ENCODE data around the gene COL8A1.
"Not testable (repeated sequence)": the region's sequence is repeated elsewhere in the genome, so short reads cannot be mapped to it uniquely, and the experiment has no call there.

The COL8A1 gene

DNA sequence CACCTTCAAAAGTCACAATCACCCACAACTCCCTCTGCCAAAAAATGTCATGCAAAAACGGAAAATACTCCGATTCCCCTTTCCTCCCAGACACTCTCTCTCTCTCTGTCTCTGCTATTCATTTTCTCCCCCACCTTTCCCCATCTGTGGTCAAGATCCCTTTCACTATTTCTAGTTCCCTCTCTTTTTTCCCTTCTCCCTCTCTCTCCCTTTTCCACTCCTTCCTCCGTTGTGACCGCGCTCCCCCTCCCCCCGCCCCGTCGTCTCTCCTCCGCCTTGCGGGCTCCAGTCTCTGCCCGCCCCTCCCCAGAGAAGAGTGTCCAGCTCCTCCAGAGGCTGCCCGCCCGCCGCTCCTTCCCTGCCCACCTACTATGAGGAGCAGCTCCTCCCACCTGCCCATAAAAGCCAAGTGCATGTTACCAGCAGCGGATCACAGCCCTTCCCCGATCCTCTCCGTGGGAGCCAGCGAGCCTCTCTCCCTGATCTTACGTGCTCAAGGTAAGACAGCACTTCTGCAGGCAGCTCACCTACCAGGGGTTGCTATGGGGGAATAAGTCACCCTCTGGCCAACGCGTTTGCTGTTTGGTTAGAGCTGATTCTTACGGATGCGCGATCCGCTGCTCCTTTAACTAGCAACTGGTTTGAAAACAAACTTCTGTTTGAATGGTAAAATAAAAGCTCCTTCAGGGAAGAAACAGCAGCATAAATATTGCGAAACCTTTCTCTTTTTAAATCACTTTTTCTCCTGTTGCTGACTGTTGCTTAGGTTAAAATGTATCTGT lies at the start of gene COL8A1:
COL8A1 (plus strand) TSS at position 428 of the 782 bp plus-strand sequence. CDS start 152,089 bp downstream, outside the sequence.
- DNase-seq: no peak

DNA sequence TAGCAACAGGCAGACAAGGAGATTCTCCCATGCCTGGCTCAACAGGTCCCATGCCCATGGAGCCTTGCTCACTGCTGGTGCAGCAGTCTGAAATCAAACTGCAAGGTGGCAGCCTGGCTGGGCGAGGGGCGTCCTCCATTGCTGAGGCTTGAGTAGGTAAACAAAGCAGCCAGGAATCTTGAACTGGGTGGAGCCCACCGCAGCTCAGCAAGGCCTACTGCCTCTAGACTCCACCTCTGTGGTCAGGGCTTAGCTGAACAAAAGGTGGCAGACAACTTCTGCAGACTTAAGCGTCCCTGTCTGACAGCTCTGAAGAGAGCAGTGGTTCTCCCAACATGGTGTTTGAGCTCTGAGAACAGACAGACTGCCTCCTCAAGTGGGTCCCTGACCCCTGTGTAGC lies 49.2 kb upstream of the COL8A1 start:
- DNase-seq: not testable (repeated sequence)

DNA sequence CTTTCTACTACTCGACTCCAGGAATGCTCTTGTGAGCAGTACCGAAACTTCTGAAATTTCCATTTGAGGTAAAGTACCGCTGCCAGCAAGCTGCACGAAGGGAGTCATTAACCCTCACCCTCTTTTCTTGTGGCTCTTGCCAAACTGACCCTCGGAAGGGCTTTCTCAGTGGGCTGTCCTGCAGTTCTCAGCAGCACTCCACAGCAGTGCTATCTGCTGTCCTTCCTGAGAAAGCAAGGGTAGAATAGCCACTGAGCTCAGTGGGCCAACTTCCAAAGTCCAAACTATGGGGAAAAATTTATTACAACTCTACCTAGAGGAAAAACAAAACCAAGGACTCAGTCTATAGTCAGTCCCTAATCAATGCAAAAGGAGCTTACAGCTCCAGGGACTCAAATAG lies 38.5 kb upstream of the COL8A1 start:
- DNase-seq: no peak

DNA sequence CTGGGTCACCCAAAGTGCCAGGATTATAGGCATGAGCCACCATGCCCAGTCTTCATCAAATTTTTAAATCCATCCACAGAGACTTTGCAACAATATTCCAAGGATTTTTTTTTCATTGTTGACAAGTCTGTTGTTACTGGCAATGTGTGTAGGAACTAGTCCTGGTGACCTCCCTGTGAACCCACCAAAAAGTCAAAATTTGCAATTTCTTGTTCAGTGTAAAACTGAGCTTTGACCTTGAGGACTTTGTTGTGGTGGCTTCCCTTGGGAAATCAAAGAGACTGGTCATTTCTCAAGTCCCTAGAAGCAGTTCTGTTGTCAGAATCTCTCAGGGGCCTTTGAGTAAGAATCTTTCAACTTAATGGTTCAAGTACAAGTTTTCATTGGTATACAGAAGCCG lies 36.9 kb upstream of the COL8A1 start:
- DNase-seq: no peak

DNA sequence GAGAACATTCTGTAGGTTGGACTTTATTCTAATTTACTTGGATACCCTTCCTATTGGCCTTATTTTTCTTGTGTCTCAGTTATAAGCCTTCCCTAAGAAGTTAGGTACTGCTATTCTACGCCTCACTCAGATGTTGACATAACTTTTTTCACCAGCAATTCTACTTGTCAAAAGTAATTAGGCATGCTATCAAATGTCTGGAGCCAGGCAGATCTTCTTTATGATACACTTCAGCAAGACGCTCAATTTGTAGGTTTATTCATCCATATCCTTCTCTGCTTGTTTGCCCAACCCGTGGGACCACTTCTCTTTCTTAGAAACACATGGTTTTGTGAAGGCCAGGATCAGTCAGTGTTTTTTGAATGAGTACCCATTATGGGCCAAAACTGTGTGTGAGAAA lies 36.2 kb upstream of the COL8A1 start:
- DNase-seq: no peak

DNA sequence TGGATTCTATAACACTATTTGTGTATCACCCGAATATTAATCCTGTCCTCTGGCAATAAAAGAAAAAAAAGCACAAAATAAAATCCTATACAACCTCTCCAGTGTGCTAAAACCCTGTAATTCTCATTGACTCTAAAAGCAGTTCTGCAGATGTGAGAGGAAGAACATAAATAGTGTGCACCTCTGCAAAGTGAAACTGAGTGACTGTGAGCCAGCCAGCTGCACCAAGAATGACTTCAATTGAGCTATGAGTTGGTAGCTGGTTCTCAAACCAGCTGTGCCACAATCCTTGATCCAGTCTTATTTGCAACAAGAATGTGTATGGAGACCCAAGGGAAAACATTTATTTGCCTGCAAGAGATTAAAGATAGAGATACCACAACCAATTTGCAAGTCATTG lies 31.2 kb upstream of the COL8A1 start:
- no peak for DNase-seq

DNA sequence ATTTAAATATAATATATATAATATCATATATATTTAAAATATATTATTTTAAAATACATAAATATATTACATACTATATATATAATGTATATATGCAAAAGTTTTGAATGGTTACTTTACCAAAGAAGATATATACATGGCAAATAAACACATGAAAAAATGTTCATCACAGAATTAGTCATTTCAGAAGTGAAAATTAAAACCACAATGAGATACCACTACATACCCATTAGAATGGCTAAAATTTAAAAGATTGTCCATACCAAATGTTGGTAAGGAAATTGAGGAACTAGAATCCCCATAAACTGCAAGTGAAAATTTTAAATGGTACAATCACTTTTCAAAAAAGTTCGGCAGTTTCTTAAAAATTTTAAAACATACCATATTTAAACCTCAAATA lies 23.6 kb upstream of the COL8A1 start:
- DNase-seq: no peak

DNA sequence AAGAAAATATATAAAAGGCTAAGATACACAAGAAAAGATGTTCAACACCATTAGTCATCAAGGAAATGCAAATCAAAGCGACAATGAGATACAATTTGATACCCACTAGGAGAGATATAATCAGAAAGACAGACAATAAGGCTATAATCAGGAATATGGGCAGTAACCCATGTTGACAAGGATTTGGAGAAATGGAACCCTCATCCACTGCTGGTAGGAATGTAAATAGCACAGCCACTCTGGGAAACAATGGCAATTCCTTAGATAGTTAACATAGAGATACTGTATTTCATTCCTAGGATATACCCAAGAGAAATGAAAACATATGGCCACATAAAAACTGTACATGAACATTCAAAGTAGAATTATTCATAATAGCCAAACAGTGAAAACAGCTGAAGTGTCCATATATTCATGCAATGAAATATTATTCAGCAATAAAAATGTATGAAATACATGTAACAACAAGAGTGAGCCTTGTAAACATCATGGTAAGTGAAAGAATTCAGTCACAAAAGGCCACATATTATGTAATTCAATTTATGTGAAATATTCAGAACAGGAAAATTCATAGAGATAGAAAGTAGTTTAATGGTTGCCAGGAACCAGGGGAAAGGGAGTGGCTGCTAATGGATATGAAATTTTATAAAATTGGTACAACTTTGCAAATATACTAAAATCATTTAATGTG lies 18.2 kb upstream of the COL8A1 start:
- DNase-seq: no peak

DNA sequence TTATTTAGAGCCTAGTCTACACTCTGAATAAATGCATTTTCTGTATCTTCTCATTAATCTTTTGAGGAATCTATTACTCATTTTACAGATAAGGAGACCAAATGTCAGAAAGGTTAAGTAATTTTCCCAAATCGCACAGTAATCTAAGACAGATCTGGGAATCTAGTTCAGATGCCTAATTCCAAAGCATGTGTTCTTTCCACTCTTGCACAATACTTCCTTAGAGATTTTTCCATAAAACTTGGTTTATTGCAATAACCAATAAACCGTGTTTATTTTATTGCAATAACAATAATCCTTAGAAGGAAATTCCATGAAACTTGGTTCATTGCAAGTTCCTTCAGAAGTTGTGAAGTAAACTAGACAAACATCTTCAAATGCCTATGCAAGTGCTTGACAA lies 17.4 kb upstream of the COL8A1 start:
- DNase-seq: no peak

DNA sequence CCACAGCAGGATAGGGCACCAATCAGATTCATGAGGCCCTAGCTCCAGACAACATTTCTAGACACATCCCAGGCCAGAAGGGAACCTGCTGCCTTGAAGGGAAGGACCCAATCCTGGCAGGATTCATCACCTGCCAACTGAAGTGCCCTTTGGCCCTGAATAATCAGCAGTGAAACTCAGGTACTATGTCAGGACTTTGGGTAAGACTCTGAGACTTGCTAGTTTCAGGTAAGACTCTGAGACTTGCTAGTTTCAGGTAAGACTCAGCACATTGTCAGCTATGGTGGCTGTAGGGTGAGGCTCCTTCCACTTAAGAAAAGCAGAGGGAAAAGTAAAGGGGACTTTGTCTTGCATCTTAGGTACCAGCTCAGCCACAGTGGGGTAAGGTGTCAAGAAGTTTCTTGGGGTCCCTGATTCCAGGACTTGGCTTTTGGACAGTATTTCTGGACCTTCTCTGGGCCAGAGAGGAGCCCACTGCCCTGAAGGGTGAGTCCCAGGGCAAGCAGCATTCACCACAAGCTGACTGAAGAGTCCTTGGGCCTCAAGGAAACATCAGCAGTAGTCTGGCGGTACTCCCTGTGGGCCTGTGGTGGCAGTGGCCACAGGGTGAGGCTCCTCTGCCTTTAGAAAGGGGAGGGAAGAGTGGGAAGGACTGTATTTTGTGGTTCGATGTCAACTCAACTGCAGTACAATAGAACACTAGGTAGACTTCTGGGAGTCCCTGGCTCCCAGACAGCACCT lies 13.7 kb upstream of the COL8A1 start:
- no peak for DNase-seq

DNA sequence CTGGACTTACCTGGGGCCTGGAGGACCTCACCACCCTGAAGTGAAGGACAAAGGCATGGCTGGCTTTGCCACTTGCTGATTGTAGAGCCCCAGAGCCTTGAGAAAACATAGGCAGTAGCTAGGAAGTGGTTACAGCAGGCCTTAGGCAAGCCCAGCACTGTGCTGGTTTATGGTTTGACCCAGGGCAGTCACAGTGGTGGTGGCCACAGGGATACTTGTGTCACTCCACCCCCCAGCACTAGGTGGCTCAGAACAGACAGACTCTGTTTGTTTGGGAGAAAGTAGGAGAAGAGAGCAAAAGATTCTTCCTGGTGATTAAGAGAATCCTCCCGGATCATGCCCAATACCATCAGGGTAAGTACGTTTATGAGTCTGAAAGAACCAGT lies 13.2 kb upstream of the COL8A1 start:
- no peak for DNase-seq

DNA sequence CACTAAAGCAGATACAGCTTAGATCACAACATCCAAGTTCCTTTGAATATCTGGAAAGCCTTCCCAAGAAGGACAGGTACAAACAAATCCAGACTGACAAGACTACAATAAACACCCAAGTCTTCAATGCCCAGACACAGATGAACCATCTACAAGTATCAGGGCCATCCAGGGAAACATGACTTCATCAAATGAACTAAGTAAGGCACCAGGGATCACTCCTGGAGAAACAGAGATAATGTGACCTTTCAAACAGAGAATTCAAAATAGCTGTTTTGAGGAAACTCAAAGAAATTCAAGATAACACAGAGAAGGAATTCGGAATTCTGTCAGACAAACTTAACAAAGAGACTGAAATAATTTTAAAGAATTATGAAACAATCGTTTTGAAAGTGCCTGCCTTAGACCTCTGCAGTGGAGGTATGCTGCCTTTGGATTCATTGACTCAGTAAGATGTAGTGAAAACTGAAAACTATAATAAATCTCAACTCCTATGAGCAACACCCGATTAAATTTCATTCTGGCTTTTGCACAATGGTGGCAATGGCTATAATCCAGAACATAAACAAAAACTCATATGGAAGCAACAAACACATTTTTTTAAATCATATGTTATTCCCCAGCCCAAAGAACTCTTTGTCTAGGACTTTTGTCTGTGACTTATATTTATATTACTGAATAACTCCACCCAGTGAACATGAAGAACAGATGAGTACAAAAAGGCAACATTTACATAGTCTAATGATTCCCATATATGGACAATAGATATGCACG lies 12.6 kb upstream of the COL8A1 start:
- DNase-seq: no peak

DNA sequence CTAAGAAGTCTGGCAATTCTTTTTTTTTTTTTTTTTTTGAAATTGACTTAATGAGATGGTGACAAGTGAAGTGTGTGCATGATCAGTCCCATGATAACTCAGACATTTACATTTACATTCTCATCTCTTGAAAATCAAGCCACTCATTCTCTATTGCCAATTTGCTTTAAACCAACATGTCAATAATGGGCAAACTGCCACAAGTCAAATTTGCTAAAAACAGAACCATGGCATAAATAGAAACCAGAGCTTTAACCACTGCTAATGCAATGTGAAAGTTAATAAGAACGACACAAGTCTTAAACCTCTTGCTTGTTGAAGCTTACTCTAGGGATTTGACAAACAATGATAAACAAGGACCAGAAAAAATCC lies 12.0 kb upstream of the COL8A1 start:
- DNase-seq: no peak

DNA sequence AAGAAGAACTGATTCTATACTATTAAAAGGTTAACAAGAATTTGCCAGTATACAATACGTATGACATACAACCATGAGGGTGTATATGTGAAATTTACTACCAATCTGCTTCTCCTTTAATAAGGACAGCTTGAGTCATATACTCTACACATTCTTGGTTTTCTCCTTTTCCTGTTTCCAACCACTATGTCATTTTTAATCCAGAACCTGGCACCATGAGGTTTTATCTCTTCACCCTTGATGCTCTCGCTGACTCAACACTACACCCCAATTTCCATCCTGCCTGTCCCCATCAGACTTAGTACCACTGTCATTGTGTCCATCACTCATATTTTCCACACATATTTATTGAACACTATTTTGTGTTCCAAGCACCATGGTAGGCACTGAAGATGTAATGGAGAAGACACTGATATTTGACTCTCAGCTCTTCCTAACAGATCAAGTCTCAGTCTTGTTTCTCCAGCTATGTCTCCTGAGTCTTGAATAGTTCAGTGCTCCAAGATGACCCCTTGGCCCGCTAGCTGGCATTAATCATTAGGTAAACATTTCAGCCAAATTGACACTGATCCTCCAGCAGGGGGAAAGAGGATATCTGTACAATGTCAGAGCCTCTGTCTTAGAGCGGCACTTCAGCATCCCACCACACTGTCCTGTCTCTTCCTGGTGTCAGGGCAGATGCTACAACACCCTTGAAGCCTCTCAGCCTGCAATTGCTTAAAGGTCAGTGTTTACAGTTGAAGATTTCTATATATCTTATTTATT lies 11.2 kb upstream of the COL8A1 start:
- no peak for DNase-seq

DNA sequence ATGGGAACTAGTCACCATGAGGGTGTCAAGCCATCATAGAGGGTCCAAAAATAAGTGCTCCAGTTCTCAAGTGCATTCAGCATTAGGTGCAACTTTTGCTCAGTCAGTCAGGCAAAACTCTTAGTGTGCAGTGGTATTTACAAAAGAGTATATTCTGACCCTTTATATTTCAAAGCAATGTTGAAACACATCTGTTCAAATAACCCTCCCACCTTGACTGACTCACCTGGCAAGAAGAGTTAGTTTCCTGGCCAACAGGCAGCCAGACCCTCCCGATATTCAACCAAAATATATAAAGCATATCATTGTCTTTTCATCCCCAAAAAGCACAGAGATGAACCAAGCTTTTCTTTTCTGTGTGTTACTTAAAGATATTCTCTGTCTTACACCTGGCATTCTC lies 7.6 kb upstream of the COL8A1 start:
- DNase-seq: no peak

DNA sequence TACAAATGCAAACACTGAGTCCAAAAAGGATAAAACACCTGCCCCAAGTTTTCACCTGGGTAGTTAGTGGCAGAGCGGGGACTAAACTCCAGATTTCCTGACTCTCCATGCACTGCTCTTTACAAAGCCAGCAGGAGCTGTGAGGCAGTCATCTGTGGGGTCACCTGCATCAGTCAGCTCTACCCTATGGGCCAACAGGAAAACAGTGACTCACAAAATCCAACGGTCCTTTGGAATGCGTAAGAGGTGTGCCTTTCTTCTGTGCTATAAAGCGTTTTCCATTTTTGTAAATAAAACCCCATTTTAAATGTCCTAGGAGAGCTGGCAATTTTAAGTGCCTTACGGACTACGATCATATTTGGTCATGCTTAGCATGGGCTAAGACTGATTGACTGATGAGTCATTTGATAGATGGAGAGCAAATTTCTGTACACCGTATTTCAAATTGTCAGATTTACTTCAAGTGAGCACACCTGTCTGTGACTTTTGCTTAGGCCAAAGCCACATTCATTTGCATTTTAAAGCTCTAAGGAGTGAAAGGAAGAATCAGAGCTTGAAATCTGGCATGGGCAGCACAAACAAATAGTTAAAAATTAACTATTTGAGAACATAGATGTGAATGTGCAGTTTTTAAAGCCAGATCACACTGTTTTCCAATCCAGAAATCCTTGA lies 4.4 kb upstream of the COL8A1 start:
- no peak for DNase-seq

DNA sequence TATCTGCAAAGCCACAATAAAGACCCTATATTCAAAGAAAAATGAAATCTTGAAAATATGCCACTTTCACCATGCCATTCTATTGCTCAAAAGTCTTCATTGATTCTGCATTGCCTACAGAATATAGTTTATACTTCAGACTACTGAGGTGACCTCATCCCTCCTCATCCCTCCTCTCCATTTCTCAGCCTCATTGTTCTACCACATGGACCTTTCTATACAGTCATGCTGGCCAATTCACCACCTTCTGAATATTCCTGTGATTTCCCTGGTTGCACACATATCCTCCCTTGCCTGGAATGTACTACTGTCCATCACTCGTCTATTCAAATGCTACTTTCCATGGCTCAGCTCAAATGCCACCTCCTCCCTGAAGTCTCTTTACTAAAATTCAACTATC lies 3.5 kb upstream of the COL8A1 start:
- no peak for DNase-seq

DNA sequence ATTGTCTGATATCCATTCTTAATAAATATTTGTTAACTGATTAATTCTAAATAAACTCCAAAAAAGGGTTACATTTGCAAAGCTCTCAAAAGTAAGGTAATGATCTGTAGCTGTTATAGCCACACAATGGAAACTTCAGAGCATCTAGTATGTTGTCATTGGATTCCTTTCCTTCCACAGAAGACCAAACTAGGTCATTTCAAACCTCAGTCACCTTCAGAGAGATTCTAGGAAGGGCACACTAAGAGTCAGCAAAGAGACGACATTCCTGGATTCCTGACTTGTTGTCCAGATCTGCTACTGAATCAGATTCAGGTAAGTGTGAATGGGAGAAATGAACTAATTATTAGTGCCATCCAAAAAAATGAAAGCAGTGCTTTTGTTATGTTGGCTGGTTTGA lies 3.0 kb upstream of the COL8A1 start:
- no peak for DNase-seq

DNA sequence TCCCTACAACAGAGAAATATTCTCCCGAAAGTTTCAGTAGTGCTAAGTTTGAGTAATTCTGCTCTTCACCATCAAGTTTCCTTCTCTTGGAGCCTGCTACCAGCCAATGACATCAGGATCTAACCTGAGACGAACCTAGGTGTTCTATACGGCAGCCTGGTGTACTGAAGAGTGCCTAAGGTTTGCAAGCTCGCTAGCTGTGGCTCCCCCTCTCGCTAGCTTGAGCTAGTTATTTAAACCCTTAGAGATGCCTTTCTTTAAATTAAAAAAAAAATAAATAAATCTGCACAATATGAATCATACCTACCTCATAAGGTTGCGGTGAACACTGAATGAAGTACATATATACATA lies 1.4 kb upstream of the COL8A1 start:
- DNase-seq: no peak

DNA sequence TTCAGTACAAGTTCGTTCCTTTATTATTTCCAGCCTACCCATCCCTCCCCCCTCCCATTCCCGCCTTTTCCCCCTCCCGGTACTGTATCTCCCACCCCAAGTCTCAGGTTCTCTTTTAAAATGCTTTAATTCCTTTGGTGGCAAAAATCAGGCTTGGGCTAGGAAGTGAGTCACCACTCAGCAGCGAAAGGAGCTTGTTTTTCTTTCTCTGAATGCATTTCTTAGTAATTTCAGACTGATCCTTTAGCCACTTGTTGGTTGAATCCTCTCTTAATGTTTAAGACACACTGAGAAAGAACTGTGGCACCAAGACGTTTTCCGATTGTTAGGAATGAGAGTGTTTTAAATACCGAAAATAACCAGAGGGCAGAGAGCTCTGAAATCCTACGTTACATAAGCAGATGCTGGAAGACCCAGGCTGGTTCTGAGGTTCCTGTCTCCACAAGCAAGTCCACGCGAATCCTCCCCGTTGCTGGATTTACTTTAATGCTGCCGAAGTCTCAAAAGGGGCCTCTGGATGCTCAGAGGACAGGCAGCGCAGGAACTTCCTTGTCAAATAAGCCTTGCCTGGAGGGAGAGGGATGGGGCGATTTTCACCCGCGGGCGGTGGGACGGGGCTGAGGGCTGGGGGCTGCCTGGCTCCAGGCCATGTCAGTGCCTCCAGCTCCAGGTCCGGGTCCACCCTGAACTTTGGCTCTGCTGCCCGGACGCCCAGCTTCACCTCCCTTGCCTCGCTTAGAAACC lies 854 bp upstream of the COL8A1 start:
- no peak for DNase-seq

DNA sequence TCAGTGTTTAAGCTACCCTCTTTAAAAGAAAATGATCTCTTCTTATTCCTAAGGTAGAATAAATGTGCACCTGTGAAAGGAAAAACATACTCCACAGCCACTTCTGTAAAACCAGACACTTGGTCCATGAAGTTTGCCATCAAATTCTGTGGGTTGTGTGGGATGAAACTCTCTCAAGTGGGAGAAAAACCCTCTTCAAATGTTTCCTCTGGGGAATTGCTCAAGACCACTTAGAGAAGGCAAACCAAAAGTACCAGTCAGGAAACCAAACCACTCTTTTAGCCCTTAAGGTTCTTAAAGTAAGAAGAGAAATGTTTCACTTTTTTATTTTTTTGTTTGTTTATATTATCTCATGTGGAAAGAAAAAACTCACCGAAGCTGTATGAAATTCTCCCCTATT lies 1.2 kb downstream of the COL8A1 start:
- DNase-seq: no peak

Data from stimulated activated naive CD4-positive, alpha-beta T cell treated with Interleukin-2 at 50 U/mL for 16 hours (primary cell).